GM19023 (cell line): ENCODE measurements around the gene PNMA6E.

Source experiments
- ATAC-seq: cut with Tn5 transposase; IDR thresholded peaks from one replicate; pipeline ENCODE4 v1.9.1; 2021; ENCODE audit warnings: mild to moderate bottlenecking, moderate library complexity; ENCODE audit not compliant: unreplicated experiment

PNMA6E gene

DNA sequence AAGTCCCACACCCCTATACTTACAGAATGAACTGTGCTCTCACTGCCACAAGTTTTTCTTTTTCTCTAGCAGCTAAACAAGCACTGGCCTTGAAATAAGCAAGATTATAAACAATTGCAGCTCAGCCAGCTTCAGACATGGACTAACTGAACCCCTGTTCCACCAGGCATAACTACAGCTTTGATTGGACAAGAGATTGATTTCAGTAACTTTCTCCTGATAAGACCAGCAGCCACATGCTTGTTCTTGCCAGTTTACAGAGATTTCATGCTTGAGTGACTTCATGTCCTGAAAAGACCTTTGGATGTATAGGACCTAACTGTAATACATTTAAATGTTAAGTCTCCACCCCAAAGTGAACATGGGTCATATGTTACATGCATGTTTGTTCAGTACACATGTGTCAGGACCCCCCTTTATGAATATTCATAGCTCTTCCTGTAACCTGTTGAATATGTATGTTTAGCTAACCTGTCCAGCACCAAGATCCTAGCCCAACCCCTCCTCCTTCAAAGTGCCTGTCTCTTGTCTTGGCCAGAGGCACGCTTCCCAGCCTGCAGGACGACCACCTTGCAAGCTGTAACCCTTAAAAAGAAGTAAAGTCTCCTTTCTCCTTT, 39.3 kb downstream of the PNMA6E start:
- no peak for ATAC-seq

GRCh38 chrX:153357877-153358276, 43.3 kb downstream of the PNMA6E start:
- no peak for ATAC-seq

GRCh38 chrX:153353416-153353815, 47.7 kb downstream of the PNMA6E start:
- ATAC-seq = no peak

GRCh38 chrX:153352858-153353257, 48.3 kb downstream of the PNMA6E start:
- no peak for ATAC-seq

DNA sequence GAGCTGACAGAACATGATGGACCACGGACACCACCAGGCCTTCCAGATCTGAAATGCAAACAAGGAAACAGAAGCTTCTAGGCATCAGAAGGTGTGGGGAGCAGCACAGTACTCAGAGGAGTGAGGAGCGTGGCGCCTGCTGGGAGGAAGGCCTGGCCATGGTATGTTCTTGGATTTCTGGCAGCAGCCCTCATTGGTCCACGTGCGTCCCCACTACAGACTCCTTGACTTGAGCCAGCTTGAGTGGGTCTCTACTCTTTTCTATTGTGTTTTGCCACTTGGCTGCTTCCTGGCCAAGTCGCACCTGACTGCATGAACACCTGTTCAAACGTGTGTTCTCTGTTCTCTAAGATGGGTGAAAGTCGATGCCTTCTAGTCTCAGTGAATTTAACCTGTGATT, 49.2 kb downstream of the PNMA6E start:
- ATAC-seq = no peak

- no peak for ATAC-seq
Measured at GRCh38 chrX:153349952-153350351, 51.2 kb downstream of the PNMA6E start.

GRCh38 chrX:153348421-153348820, 52.7 kb downstream of the PNMA6E start:
- no peak for ATAC-seq

GRCh38 chrX:153347530-153347929, 53.6 kb downstream of the PNMA6E start:
- ATAC-seq = no peak
